Measurements from ENCODE around the gene WDR20.
"Not testable (repeated sequence)": the region's sequence is repeated elsewhere in the genome, so short reads cannot be mapped to it uniquely, and the experiment has no call there.

The WDR20 gene

GRCh38 chr14:102171173-102172020, 31.7 kb downstream of the WDR20 start:
- Histone ChIP-seq H3K4me1 (peaks cover 0 to 13% (median 0%) of the 10 kb centered on the region in 10 experiments; a peak in 3 of 20 replicates), H4K20me1 (peaks cover 26 to 77% (median 61%) of the 10 kb centered on the region in 11 experiments; a peak in 21 of 22 replicates), H3K9me3 (replicated peaks in 1 of 11) (peaks cover 0 to 11% (median 0%) of the 10 kb centered on the region in 11 experiments; a peak in 3 of 22 replicates), H3K36me3 (peaks cover 0 to 40% (median 24%) of the 10 kb centered on the region in 11 experiments; a peak in 18 of 22 replicates), H3K4me3 (no peak overlapping the region), H3K4me2 (no peak overlapping the region), H3K27me3 (no peaks in the 10 kb centered on the region), H3K9ac (no peak overlapping the region), H3K27ac (no peak overlapping the region)
- no peak for TF ChIP-seq Cebpa-rat (IDR thresholded peaks at IDR 0.05)

GRCh38 chr14:102172021-102172272, 32.2 kb downstream of the WDR20 start:
- not testable (repeated sequence) for H3K27ac ChIP-seq, H3K4me2 ChIP-seq, H3K27me3 ChIP-seq, H3K9ac ChIP-seq, H3K4me3 ChIP-seq
- Histone ChIP-seq H3K36me3 (peaks cover 0 to 38% (median 24%) of the 10 kb centered on the region in 11 experiments; a peak in 18 of 22 replicates), H4K20me1 (peaks cover 24 to 77% (median 61%) of the 10 kb centered on the region in 11 experiments; a peak in 21 of 22 replicates), H3K4me1 (peaks cover 0 to 13% (median 0%) of the 10 kb centered on the region in 10 experiments; a peak in 3 of 20 replicates), H3K9me3 (replicated peaks in 1 of 11) (peaks cover 0 to 11% (median 0%) of the 10 kb centered on the region in 11 experiments; a peak in 3 of 22 replicates)

- H3K36me3 ChIP-seq = peaks cover 0 to 31% (median 16%) of the 10 kb centered on the region in 11 experiments; a peak in 14 of 22 replicates
- H3K9me3 ChIP-seq (replicated peaks in 1 of 11) = peaks cover 0 to 11% (median 0%) of the 10 kb centered on the region in 11 experiments; a peak in 3 of 22 replicates
- not testable (repeated sequence) for H3K4me2 ChIP-seq, H3K4me3 ChIP-seq, H3K27me3 ChIP-seq, H3K9ac ChIP-seq, H3K27ac ChIP-seq
- peaks cover 0 to 13% (median 0%) of the 10 kb centered on the region in 10 experiments; a peak in 3 of 20 replicates for H3K4me1 ChIP-seq
- H4K20me1 ChIP-seq = peaks cover 22 to 77% (median 61%) of the 10 kb centered on the region in 11 experiments; a peak in 21 of 22 replicates
Observed at GRCh38 chr14:102172721-102173120, 33.0 kb downstream of the WDR20 start.

- H3K9me3 ChIP-seq (replicated peaks in 1 of 11) = peaks cover 0 to 11% (median 0%) of the 10 kb centered on the region in 11 experiments; a peak in 3 of 22 replicates
- H3K4me1 ChIP-seq = peaks cover 0 to 23% (median 5%) of the 10 kb centered on the region in 10 experiments; a peak in 11 of 20 replicates
- no peaks in the 10 kb centered on the region for H3K27me3 ChIP-seq
- H3K4me3 ChIP-seq = no peak overlapping the region
- no peak overlapping the region for H3K4me2 ChIP-seq
- no peak overlapping the region for H3K27ac ChIP-seq
- H3K9ac ChIP-seq = no peak overlapping the region
- H4K20me1 ChIP-seq = peaks cover 38 to 82% (median 71%) of the 10 kb centered on the region in 11 experiments; a peak in 21 of 22 replicates
- no peak for TF ChIP-seq Cebpa-rat (IDR thresholded peaks at IDR 0.05)
- H3K36me3 ChIP-seq = peaks cover 0 to 30% (median 16%) of the 10 kb centered on the region in 11 experiments; a peak in 16 of 22 replicates
Observed at GRCh38 chr14:102177161-102177560, 37.5 kb downstream of the WDR20 start.

- peaks cover 49 to 99% (median 87%) of the 10 kb centered on the region in 11 experiments; a peak in 21 of 22 replicates for H4K20me1 ChIP-seq
- no peak for TF ChIP-seq Cebpa-rat (IDR thresholded peaks at IDR 0.05)
- H3K36me3 ChIP-seq = peaks cover 0 to 24% (median 10%) of the 10 kb centered on the region in 11 experiments; a peak in 12 of 22 replicates
- H3K4me2 ChIP-seq = no peak overlapping the region
- no peaks in the 10 kb centered on the region for H3K27me3 ChIP-seq
- H3K9me3 ChIP-seq (replicated peaks in 1 of 11) = no peaks in the 10 kb centered on the region
- peaks cover 0 to 38% (median 7%) of the 10 kb centered on the region in 10 experiments; a peak in 11 of 20 replicates for H3K4me1 ChIP-seq
- no peak overlapping the region for H3K4me3 ChIP-seq
- H3K9ac ChIP-seq = no peak overlapping the region
- no peak overlapping the region for H3K27ac ChIP-seq
Observed at GRCh38 chr14:102178806-102179205, 39.1 kb downstream of the WDR20 start.

GRCh38 chr14:102180248-102180998, 40.7 kb downstream of the WDR20 start:
- Histone ChIP-seq H3K36me3 (peaks cover 0 to 24% (median 12%) of the 10 kb centered on the region in 11 experiments; a peak in 13 of 22 replicates), H3K4me3 (no peak overlapping the region), H4K20me1 (peaks cover 63 to 100% (median 96%) of the 10 kb centered on the region in 11 experiments), H3K27me3 (no peaks in the 10 kb centered on the region), H3K9ac (0 out of 22 replicates have a peak overlapping the region, but pooled peaks of 1 of the 11 experiments have one; percentile 14), H3K9me3 (replicated peaks in 1 of 11) (no peaks in the 10 kb centered on the region), H3K27ac (no peak overlapping the region), H3K4me1 (peaks cover 4 to 54% (median 16%) of the 10 kb centered on the region in 10 experiments; a peak in 18 of 20 replicates), H3K4me2 (0 out of 22 replicates have a peak overlapping the region, but pooled peaks of 2 of the 11 experiments have one; percentile 4 to 34)
- TF ChIP-seq Cebpa-rat (IDR thresholded peaks at IDR 0.05) = no peak

- Histone ChIP-seq H3K4me2 (peak overlapping the region in 2 of 11 experiments; percentile 34 to 43; a peak in 1 of 22 replicates), H4K20me1 (peaks cover 71 to 100% (median 97%) of the 10 kb centered on the region in 11 experiments), H3K36me3 (peaks cover 0 to 24% (median 12%) of the 10 kb centered on the region in 11 experiments; a peak in 13 of 22 replicates), H3K27ac (no peak overlapping the region), H3K9me3 (replicated peaks in 1 of 11) (no peaks in the 10 kb centered on the region), H3K4me3 (no peak overlapping the region), H3K4me1 (peaks cover 10 to 60% (median 23%) of the 10 kb centered on the region in 10 experiments; a peak in 18 of 20 replicates), H3K27me3 (no peaks in the 10 kb centered on the region), H3K9ac (no peak overlapping the region)
- no peak for TF ChIP-seq Cebpa-rat (IDR thresholded peaks at IDR 0.05)
Observed at GRCh38 chr14:102181187-102181586, 41.5 kb downstream of the WDR20 start.

- TF ChIP-seq Cebpa-rat (IDR thresholded peaks at IDR 0.05) = no peak
- Histone ChIP-seq H3K4me1 (peaks cover 13 to 70% (median 30%) of the 10 kb centered on the region in 10 experiments; a peak in 18 of 20 replicates), H4K20me1 (peaks cover 77 to 100% (median 97%) of the 10 kb centered on the region in 11 experiments)
Observed at GRCh38 chr14:102182190-102182589, 42.5 kb downstream of the WDR20 start.

More at GRCh38 chr14:102182190-102182589, 42.5 kb downstream of the WDR20 start:
- H3K9me3 ChIP-seq (replicated peaks in 1 of 11) = no peaks in the 10 kb centered on the region
- H3K36me3 ChIP-seq = peaks cover 0 to 24% (median 12%) of the 10 kb centered on the region in 11 experiments; a peak in 13 of 22 replicates
- peak overlapping the region in 4 of 11 experiments; percentile 13 to 43 (median 27); a peak in 5 of 22 replicates for H3K4me2 ChIP-seq
- H3K27ac ChIP-seq = no peak overlapping the region
- no peaks in the 10 kb centered on the region for H3K27me3 ChIP-seq
- no peak overlapping the region for H3K9ac ChIP-seq
- no peak overlapping the region for H3K4me3 ChIP-seq

All from BLaER1 treated with 17β-estradiol and CSF1 and Interleukin-3, amounts not matched to agents 10 nM and 100 nM (cell line).